Amygdala (tissue), 56 donors: ENCODE data around the gene SPINK13.

Experiments used
- DNase-seq, 56 donors: peaks; one replicate each; lab custom pipeline; 2025; lab: John Stamatoyannopoulos, UW

The SPINK13 gene

GRCh38 chr5:148311484-148311883, 42.9 kb downstream of the SPINK13 start:
- DNase-seq, result no peak

DNA sequence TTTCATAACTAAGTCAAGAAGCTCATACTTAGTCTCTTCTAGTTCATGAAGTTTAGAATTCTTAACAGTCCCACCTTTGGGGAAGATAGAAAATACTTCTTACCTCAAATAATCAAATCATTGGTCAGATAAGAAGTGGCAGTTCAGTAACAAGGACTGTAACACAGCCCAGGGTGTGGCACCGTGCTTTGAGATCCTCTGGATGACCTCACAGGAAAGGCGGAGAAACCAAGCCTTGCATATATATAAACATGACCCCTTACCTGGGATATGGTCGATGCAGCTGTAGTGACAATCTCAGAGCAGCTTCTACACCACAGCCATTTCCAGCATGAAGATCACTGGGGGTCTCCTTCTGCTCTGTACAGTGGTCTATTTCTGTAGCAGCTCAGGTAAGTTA, 43.6 kb downstream of the SPINK13 start, which contains the start of gene SPINK7:
SPINK7 (plus strand) TSS at position 271 of the 400 bp plus-strand sequence; CDS start at position 332, 61 bp downstream.
- no peak for DNase-seq

GRCh38 chr5:148314187-148314586, 45.6 kb downstream of the SPINK13 start:
- no peak for DNase-seq

GRCh38 chr5:148314731-148315130, 46.1 kb downstream of the SPINK13 start:
- DNase-seq, result no peak

DNA sequence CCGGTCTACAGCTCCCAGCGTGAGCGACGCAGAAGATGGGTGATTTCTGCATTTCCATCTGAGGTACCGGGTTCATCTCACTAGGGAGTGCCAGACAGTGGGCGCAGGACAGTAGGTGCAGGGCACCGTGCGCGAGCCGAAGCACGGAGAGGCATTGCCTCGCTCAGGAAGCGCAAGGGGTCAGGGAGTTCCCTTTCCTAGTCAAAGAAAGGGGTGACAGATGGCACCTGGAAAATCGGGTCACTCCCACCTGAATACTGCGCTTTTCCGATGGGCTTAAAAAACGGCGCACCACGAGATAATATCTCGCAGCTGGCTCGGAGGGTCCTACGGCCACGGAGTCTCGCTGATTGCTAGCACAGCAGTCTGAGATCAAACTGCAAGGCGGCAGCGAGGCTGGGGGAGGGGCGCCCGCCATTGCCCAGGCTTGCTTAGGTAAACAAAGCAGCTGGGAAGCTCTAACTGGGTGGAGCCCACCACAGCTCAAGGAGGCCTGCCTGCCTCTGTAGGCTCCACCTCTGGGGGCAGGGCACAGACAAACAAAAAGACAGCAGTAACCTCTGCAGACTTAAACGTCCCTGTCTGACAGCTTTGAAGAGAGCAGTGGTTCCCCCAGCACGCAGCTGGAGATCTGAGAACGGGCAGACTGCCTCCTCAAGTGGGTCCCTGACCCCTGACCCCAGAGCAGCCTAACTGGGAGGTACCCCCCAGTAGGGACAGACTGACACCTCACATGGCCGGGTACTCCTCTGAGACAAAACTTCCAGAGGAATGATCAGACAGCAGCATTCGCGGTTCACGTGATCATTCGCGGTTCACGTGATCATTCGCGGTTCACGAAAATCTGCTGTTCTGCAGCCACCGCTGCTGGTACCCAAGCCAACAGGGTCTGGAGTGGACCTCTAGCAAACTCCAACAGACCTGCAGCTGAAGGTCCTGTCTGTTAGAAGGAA, 51.7 kb downstream of the SPINK13 start:
- peak in 1 of 56 donors; percentile 17 for DNase-seq

GRCh38 chr5:148333262-148333849, 64.8 kb downstream of the SPINK13 start:
- no peak for DNase-seq

GRCh38 chr5:148335259-148335658, 66.7 kb downstream of the SPINK13 start, which contains the start of gene SPINK9:
SPINK9 (plus strand) TSS chr5:148335559; CDS start chr5:148335614, 55 bp downstream.
- no peak for DNase-seq
